GM12873 (cell line): ENCODE data around the gene APOA1.

ENCODE experiments used
- CTCF ChIP-seq: IDR thresholded peaks from 2 replicates; pipeline ENCODE4 v1.5.1; 2012; ENCODE audit warnings: low read depth, mild to moderate bottlenecking, moderate library complexity, low read length, control low read depth; ENCODE audit not compliant: insufficient read depth; ENCODE audit errors: missing control alignments

The APOA1 gene

GRCh38 chr11:116823031-116823843 lies 14.2 kb downstream of the APOA1 start, which contains the start of gene APOA4:
Gene APOA4, minus strand, starts transcription at chr11:116823304. Its CDS starts 113 bp downstream, at chr11:116823191.
- no peak for TF ChIP-seq CTCF

DNA sequence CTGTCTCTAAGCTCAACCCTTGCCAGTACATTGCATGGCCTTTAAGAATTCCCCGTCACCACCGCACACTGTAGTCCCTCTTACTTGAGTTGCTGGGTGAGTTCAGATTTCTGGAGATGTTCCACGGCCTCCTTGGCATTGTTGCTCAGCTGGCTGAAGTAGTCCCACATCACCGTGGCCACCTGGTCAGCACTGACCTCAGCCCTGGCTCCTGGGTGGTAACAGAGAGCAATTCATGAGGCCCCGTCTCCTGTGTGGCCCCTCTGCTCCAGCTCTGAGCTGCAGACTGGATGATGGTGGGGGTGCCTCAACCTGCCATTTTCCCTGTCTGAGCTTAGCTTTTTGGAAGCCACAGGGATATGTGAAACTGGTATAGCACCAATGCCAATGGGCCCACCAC lies 14.8 kb downstream of the APOA1 start:
- no peak for TF ChIP-seq CTCF

DNA sequence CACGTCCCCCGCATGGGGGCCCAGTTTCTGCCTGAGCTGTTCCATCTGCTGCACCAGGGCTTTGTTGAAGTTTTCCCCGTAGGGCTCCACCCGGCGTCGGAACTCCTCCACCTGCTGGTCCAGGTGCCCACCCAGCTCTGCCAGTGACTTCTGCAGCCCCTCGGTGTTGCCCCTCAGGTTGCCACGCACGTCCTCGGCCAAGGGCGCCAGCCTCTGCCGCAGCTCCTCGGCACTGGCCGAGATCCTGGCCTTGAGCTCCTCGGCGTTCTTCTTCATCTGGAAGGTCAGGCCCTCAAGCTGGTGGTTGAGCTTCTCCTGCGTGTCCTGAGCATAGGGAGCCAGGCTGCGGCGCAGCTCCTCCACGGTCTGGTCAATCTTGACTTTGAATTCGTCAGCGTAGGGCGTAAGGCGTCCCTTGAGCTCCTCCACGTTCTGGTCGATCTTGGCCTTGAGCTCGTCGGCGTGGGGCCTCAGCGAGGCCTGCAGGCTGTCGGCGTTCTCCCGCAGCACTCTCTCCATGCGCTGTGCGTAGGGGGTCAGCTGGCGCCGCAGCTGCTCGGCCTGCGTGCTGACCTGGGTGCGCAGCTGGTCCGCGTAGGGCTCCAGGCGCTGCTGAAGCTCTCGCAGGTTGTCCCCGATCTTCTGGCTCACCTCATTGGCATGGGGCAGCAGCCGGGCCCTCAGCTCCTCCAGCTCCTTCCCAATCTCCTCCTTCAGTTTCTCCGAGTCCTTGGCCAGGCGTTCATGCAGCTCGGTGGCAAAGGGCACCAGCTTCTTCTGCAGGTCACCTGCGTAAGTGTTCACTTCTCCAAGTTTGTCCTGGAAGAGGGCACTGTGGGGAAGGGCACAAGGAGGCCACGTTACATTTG lies 16.1 kb downstream of the APOA1 start:
- no peak for TF ChIP-seq CTCF

GRCh38 chr11:116819049-116819448 lies 18.4 kb downstream of the APOA1 start:
- no peak for TF ChIP-seq CTCF

DNA sequence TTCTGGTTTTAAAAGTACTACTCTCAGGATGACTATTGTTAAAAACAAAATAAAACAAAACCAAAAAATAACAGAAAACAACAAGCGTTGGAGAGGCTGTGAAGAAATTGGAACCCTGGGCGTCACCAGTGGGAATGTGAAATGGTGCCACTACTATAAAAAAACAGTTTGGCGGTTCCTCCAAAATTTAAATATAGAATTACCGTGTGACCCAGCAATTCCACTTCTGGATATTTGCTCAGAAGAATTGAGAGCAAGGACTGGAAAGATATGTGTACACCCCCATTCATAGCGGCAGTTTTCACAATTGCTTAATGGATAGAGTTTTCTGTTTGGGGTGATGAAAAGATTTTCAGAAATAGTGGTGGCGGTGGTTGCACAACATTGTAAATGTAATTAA lies 22.9 kb downstream of the APOA1 start:
- TF ChIP-seq CTCF: no peak

GRCh38 chr11:116813781-116814471 lies 23.5 kb downstream of the APOA1 start:
- no peak for TF ChIP-seq CTCF
